ENCODE results near the gene FANCE.

- TF ChIP-seq CTCF (conservative IDR thresholded peaks at IDR 0.05) = no peak
- no peak for TF ChIP-seq EZH2 (IDR thresholded peaks at IDR 0.05; ENCODE audit: low read depth)
Measured at GRCh38 chr6:35473850-35474130, 21.7 kb downstream of the FANCE start.
